ENCODE measurements around the gene ACSM2A.

GRCh38 chr16:20485408-20485807, 34.1 kb downstream of the ACSM2A start:
- TF ChIP-seq POLR2A (IDR thresholded peaks at IDR 0.05), result no peak
- no peak for TF ChIP-seq CTCF (IDR thresholded peaks at IDR 0.05)
- no peak for TF ChIP-seq EP300 (IDR thresholded peaks at IDR 0.05)
